ENCODE data around the gene LSG1. TPM values are rescaled to one million over a fixed set of nuclear protein-coding genes. Genes with fewer than 3 reads are reported as not detected.

The LSG1 gene
- total RNA-seq: 10 to 100 TPM; 68.4 to 82.0 (median 70.3) TPM

- H3K27me3 Mint-ChIP-seq (ENCODE audit: low read depth): no peaks in the 10 kb centered on the region
- no peaks in the 10 kb centered on the region for H3K9me3 Mint-ChIP-seq
- ATAC-seq (peak; percentile 80 to 83), DNase-seq (peak; percentile 86)
- H3K4me3 Mint-ChIP-seq: peak within 1 kb of the TSS; percentile 100
- H3K4me1 Mint-ChIP-seq (ENCODE audit: low read depth): peaks cover 62% of the 10 kb centered on the region
- peaks cover 23% of the 10 kb centered on the region for H3K36me3 Mint-ChIP-seq (ENCODE audit: insufficient read depth)
Observed at GRCh38 chr3:194671900-194672808, at the start of gene LSG1. TSS of gene LSG1 (minus strand) at chr3:194672191. CDS start at chr3:194672162, 29 bp downstream.

- Mint-ChIP-seq H3K36me3 (ENCODE audit: insufficient read depth) (no peaks in the 10 kb centered on the region), H3K4me1 (ENCODE audit: low read depth) (peaks cover 2% of the 10 kb centered on the region), H3K9me3 (no peaks in the 10 kb centered on the region), H3K4me3 (no peak overlapping the region), H3K27me3 (ENCODE audit: low read depth) (no peaks in the 10 kb centered on the region)
- DNase-seq (no peak), ATAC-seq (no peak)
Observed at GRCh38 chr3:194720048-194720447, 48.1 kb upstream of the LSG1 start.

DNA sequence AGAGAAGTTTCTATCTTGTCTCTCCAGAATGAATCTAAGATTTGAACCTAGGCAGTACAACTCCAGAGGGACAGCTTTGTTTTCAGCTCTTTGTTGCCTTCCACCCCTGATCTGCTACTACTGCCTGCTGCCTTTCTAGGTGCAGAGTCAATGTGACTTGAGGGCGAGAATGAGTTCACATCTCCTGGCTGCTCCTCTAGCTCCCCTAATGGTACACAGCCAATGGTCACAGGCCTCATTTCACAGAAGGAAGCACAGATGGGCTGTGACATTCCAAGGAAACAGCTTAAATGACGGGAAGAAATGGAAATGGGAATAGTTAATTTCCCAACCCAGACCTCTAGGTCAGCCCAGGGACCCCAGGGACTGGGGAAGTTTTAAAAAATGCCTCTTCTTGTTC lies 46.1 kb upstream of the LSG1 start:
- DNase-seq: no peak
- Mint-ChIP-seq H3K27me3 (ENCODE audit: low read depth) (no peaks in the 10 kb centered on the region), H3K36me3 (ENCODE audit: insufficient read depth) (no peaks in the 10 kb centered on the region), H3K4me3 (no peak overlapping the region), H3K4me1 (ENCODE audit: low read depth) (peaks cover 2% of the 10 kb centered on the region), H3K9me3 (no peaks in the 10 kb centered on the region)
- ATAC-seq: no peak

DNA sequence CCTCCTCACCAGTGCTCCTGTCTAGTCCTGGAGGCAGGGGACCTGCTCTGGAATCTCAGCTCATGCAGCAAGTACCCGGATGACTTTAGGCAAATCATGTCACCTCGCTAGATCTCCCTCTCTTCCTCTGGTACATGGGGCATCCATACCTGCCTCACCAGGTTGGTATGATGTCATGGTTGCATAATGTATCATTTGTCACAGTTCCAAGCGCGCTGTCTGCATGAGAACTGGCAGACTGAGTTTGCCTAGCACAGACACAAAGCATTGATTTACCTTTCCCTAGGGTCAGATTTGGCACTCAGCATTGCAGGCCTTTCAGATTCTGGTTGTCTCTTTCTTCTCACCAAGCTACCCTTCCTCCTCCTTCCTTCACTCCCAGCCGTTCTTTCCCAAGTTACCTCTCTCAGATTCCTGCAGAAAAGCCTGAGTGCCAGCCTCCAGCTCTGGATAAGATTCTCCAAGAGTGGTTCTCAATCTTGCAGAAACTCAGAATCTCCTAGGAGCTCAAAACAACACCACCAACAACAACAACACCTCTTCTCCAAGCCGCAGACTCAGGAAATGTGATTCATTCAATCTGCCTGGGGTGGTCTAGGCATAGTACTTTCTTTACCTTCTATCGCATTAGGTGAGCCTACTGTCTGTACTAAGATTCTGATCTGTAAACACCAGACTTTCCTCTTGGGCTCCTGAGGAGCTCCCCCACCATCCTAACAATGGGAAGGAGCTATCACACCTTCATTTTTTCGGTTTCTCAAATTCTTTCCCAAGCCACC lies 43.2 kb upstream of the LSG1 start:
- no peak for DNase-seq
- no peaks in the 10 kb centered on the region for H3K9me3 Mint-ChIP-seq
- no peak overlapping the region for H3K4me3 Mint-ChIP-seq
- H3K36me3 Mint-ChIP-seq (ENCODE audit: insufficient read depth): no peaks in the 10 kb centered on the region
- peaks cover 5% of the 10 kb centered on the region for H3K27me3 Mint-ChIP-seq (ENCODE audit: low read depth)
- H3K4me1 Mint-ChIP-seq (ENCODE audit: low read depth): peaks cover 2% of the 10 kb centered on the region
- ATAC-seq: peak; percentile 27 to 54

DNA sequence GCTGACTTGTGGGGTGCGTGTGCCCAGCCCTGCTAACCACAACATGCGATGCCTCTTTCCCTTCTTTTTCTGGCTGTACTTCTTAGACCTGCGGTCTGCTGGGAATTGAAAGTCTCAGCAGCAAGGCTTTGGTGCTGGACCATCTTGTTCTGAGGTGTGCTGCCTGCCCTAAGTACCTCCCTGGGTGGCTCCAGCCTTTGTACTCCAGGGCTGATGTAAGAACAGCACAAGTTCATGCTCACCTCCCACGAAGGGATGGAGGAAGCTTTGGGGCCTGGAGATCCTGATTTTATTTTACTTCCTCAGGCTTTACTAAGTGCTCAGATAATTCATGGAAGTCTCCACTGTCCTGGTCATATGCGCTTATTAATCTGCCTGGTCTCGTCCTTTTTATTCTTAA lies 42.6 kb upstream of the LSG1 start:
- DNase-seq: no peak
- Mint-ChIP-seq H3K4me3 (no peak overlapping the region), H3K27me3 (ENCODE audit: low read depth) (peaks cover 5% of the 10 kb centered on the region), H3K36me3 (ENCODE audit: insufficient read depth) (no peaks in the 10 kb centered on the region), H3K9me3 (no peaks in the 10 kb centered on the region), H3K4me1 (ENCODE audit: low read depth) (peaks cover 2% of the 10 kb centered on the region)
- ATAC-seq: no peak

GRCh38 chr3:194714137-194714455 lies 42.1 kb upstream of the LSG1 start:
- Mint-ChIP-seq H3K9me3 (no peaks in the 10 kb centered on the region), H3K36me3 (ENCODE audit: insufficient read depth) (no peaks in the 10 kb centered on the region), H3K4me1 (ENCODE audit: low read depth) (peaks cover 2% of the 10 kb centered on the region), H3K4me3 (no peak overlapping the region), H3K27me3 (ENCODE audit: low read depth) (peaks cover 5% of the 10 kb centered on the region)
- ATAC-seq (no peak), DNase-seq (no peak)

- H3K27me3 Mint-ChIP-seq (ENCODE audit: low read depth): peaks cover 5% of the 10 kb centered on the region
- no peaks in the 10 kb centered on the region for H3K36me3 Mint-ChIP-seq (ENCODE audit: insufficient read depth)
- H3K4me3 Mint-ChIP-seq: no peak overlapping the region
- ATAC-seq (no peak), DNase-seq (no peak)
- no peaks in the 10 kb centered on the region for H3K9me3 Mint-ChIP-seq
- H3K4me1 Mint-ChIP-seq (ENCODE audit: low read depth): peaks cover 2% of the 10 kb centered on the region
Observed at GRCh38 chr3:194713299-194714136, 41.5 kb upstream of the LSG1 start.

DNA sequence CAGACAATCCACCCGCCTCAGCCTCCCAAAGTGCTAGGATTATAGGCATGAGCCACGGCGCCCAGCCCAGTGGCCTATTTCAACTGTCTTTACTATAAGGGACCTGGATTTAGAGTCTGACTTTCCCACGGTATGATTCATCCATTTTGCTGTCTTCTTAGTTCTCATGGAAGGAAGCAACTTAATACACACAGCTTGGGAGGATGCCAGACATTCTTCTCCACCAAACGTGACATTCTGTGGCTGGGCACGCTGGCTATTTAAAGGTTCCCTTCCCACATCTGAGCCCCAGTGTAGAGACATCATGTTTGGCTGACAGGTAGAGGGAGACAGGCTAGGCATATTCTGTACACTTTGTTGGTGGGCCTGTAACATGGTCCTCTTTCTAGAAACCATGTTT lies 39.9 kb upstream of the LSG1 start:
- H3K4me1 Mint-ChIP-seq (ENCODE audit: low read depth): peaks cover 2% of the 10 kb centered on the region
- H3K36me3 Mint-ChIP-seq (ENCODE audit: insufficient read depth): no peaks in the 10 kb centered on the region
- H3K4me3 Mint-ChIP-seq: no peak overlapping the region
- ATAC-seq (no peak), DNase-seq (no peak)
- no peaks in the 10 kb centered on the region for H3K9me3 Mint-ChIP-seq
- peaks cover 5% of the 10 kb centered on the region for H3K27me3 Mint-ChIP-seq (ENCODE audit: low read depth)

DNA sequence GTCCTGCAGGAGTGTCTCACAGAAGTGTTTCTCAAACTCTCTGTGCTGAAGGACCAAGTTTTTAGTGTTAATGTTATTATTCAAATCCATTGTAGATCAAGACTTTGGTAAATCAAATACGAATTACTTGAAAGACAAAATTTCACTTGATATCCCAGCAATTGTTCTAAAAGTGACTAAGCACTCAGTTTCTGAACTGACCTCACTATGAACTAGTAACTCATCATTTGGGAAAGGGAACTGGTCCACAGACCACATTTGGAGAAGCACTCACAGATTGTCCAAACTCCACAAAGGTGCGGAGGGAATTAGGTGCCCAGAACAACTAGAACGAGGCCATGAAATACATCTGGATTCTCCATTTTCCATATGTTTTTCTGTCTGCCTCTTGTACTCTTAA lies 39.3 kb upstream of the LSG1 start:
- Mint-ChIP-seq H3K9me3 (no peaks in the 10 kb centered on the region), H3K4me3 (no peak overlapping the region), H3K36me3 (ENCODE audit: insufficient read depth) (no peaks in the 10 kb centered on the region), H3K4me1 (ENCODE audit: low read depth) (peaks cover 2% of the 10 kb centered on the region), H3K27me3 (ENCODE audit: low read depth) (peaks cover 5% of the 10 kb centered on the region)
- ATAC-seq (no peak), DNase-seq (no peak)

DNA sequence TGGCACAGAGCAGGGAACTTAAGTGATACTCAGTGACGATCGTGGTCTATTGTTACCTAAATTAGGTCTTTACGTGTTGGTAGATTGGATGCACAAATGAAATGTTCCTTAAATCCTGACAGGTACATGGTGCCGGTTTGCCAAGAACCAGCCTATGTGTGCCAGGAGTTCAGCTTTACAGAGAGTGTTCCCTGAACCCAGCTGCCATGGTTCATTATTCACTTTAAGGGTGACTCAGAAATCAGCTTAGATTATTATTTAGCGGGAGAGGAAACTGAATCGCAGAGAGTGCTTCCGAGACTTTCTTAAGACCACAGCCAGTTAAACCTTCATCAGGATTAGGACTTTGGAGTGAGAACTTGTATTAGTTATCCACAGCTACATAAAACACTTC lies 35.2 kb upstream of the LSG1 start:
- no peaks in the 10 kb centered on the region for H3K9me3 Mint-ChIP-seq
- no peaks in the 10 kb centered on the region for H3K36me3 Mint-ChIP-seq (ENCODE audit: insufficient read depth)
- H3K4me3 Mint-ChIP-seq: no peak overlapping the region
- no peak for ATAC-seq
- H3K27me3 Mint-ChIP-seq (ENCODE audit: low read depth): peaks cover 10% of the 10 kb centered on the region
- no peak for DNase-seq
- H3K4me1 Mint-ChIP-seq (ENCODE audit: low read depth): no peaks in the 10 kb centered on the region

GRCh38 chr3:194705761-194706160 lies 33.8 kb upstream of the LSG1 start:
- no peak overlapping the region for H3K4me3 Mint-ChIP-seq
- peaks cover 8% of the 10 kb centered on the region for H3K27me3 Mint-ChIP-seq (ENCODE audit: low read depth)
- no peak for ATAC-seq
- no peak for DNase-seq
- no peaks in the 10 kb centered on the region for H3K4me1 Mint-ChIP-seq (ENCODE audit: low read depth)
- H3K36me3 Mint-ChIP-seq (ENCODE audit: insufficient read depth): no peaks in the 10 kb centered on the region
- H3K9me3 Mint-ChIP-seq: no peaks in the 10 kb centered on the region

GRCh38 chr3:194705227-194705626 lies 33.2 kb upstream of the LSG1 start:
- no peaks in the 10 kb centered on the region for H3K36me3 Mint-ChIP-seq (ENCODE audit: insufficient read depth)
- DNase-seq (no peak), ATAC-seq (no peak)
- H3K4me1 Mint-ChIP-seq (ENCODE audit: low read depth): no peaks in the 10 kb centered on the region
- H3K9me3 Mint-ChIP-seq: no peaks in the 10 kb centered on the region
- H3K4me3 Mint-ChIP-seq: no peak overlapping the region
- peaks cover 5% of the 10 kb centered on the region for H3K27me3 Mint-ChIP-seq (ENCODE audit: low read depth)

- DNase-seq (no peak), ATAC-seq (no peak)
- Mint-ChIP-seq H3K27me3 (ENCODE audit: low read depth) (peaks cover 5% of the 10 kb centered on the region), H3K9me3 (peaks cover 10% of the 10 kb centered on the region), H3K4me1 (ENCODE audit: low read depth) (no peaks in the 10 kb centered on the region), H3K36me3 (ENCODE audit: insufficient read depth) (no peaks in the 10 kb centered on the region), H3K4me3 (no peak overlapping the region)
Observed at GRCh38 chr3:194702545-194702944, 30.6 kb upstream of the LSG1 start.

DNA sequence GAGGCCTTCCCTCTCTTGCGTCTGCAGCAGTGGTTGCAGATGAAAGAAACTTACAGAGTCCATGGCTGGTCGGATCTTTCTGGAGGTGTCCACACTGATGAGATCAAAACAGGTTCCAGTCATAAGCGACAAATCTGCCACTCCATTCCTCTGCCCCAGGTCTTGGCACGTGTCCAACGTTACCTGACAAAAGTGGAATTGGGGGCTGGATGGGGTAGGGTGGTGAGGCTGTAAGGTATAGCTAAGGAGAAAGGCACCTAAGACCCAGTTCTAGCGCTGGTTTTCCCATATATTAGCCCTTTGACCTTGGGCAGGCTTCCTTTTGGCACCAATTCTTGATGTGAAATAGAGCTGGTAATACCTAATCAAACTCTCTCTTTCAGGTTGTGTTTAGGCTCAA lies 24.7 kb upstream of the LSG1 start:
- DNase-seq (no peak), ATAC-seq (no peak)
- H3K9me3 Mint-ChIP-seq: peaks cover 10% of the 10 kb centered on the region
- peaks cover 5% of the 10 kb centered on the region for H3K4me1 Mint-ChIP-seq (ENCODE audit: low read depth)
- no peaks in the 10 kb centered on the region for H3K36me3 Mint-ChIP-seq (ENCODE audit: insufficient read depth)
- H3K27me3 Mint-ChIP-seq (ENCODE audit: low read depth): peaks cover 2% of the 10 kb centered on the region
- no peak overlapping the region for H3K4me3 Mint-ChIP-seq

All from activated T-cell treated with anti-CD3 and anti-CD28 coated beads, Interleukin-2, amount 50 U/mL, for 4 hours (primary cell).